Fibroblast of lung (primary cell): ENCODE data around the gene FBXO5. TPM values are rescaled to one million over a fixed set of nuclear protein-coding genes. Genes with fewer than 3 reads are reported as not detected.
A peak's percentile ranks its signal among the peaks of the same experiment; 100 is the strongest.
"Not testable (repeated sequence)": the region's sequence is repeated elsewhere in the genome, so short reads cannot be mapped to it uniquely, and the experiment has no call there.

Experiments
- DNase-seq, 2 donors: peaks; one replicate each; pipeline versions ENCODE4 v3.0.0 to v3.0.0-alpha.2; 2010; ENCODE audit warnings: low read depth in 2 of 2
- H2AFZ ChIP-seq: 2 replicates; pipeline ENCODE4 v1.5.1; 2012; ENCODE audit warnings: low read length, control low read depth, inconsistent platforms
- H3K27ac ChIP-seq: 2 replicates; pipeline ENCODE4 v1.5.1; 2011; ENCODE audit warnings: low read length, control low read depth; ENCODE audit not compliant: insufficient read depth
- H3K27me3 ChIP-seq: 2 replicates; pipeline ENCODE4 v1.5.1; 2011; ENCODE audit warnings: mild to moderate bottlenecking, low read length; ENCODE audit not compliant: control insufficient read depth, insufficient read depth
- H3K36me3 ChIP-seq: 2 replicates; pipeline ENCODE4 v1.5.1; 2011; ENCODE audit warnings: low read length; ENCODE audit not compliant: control insufficient read depth, insufficient read depth
- H3K4me1 ChIP-seq: 2 replicates; pipeline ENCODE4 v1.5.1; 2011; ENCODE audit warnings: low read length; ENCODE audit not compliant: control insufficient read depth, insufficient read depth; ENCODE audit errors: extremely low read depth
- H3K4me2 ChIP-seq: 2 replicates; pipeline ENCODE4 v1.5.1; 2011; ENCODE audit warnings: low read length, control low read depth; ENCODE audit not compliant: insufficient read depth; ENCODE audit errors: extremely low read depth
- H3K4me3 ChIP-seq, 4 experiments: fragments of 200-600 bp in 1 of 4; sonication (generic) in 1 of 4; replicated peaks in 1 of 4; 2 replicates each; pipeline ENCODE4 v1.5.1; 2011 to 2016; ENCODE audit warnings: low read length in 4 of 4, low read depth in 3 of 4, mild to moderate bottlenecking in 3 of 4, control low read depth in 2 of 4, inconsistent platforms in 1 of 4, mixed read lengths in 1 of 4; ENCODE audit not compliant: insufficient read depth in 1 of 4; ENCODE audit errors: control extremely low read depth in 1 of 4
- H3K79me2 ChIP-seq: 2 replicates; pipeline ENCODE4 v1.5.1; 2012; ENCODE audit warnings: mild to moderate bottlenecking, low read length, inconsistent platforms; ENCODE audit not compliant: control insufficient read depth, insufficient read depth
- H3K9ac ChIP-seq: 2 replicates; pipeline ENCODE4 v1.5.1; 2011; ENCODE audit warnings: mild to moderate bottlenecking, low read length, control low read depth; ENCODE audit not compliant: insufficient read depth
- H3K9me3 ChIP-seq: 2 replicates; pipeline ENCODE4 v1.5.1; 2012; ENCODE audit warnings: low read depth, low read length; ENCODE audit not compliant: control insufficient read depth, insufficient read depth
- H4K20me1 ChIP-seq: 2 replicates; pipeline ENCODE4 v1.5.1; 2011; ENCODE audit warnings: low read length; ENCODE audit not compliant: control insufficient read depth, insufficient read depth; ENCODE audit errors: extremely low read depth
- EZH2 ChIP-seq: IDR thresholded peaks from 2 replicates; pipeline ENCODE4 v1.5.1; 2012; ENCODE audit warnings: low read length, control low read depth, mild to moderate bottlenecking; ENCODE audit errors: missing control alignments
- polyA plus RNA-seq, 2 donors: library from polyadenylated mRNA; depleted of rRNA in 1 of 2; stranded (reverse) in 1 of 2; unstranded in 1 of 2; fragments of >200 nt; gene quantifications; 2 replicates each; pipeline ENCODE4 v1.2.1, GENCODE V29; 2011 to 2012; ENCODE audit warnings: missing spikeins in 1 of 2
- total RNA-seq: library from RNA; depleted of rRNA; stranded (reverse); fragments of >200 nt; gene quantifications from 2 replicates; pipeline ENCODE4 v1.2.1, GENCODE V29; 2014
- TF ChIP-seq, protein P1 (sequence below), 2 donors: IDR thresholded peaks in 1 of 2; conservative IDR thresholded peaks in 1 of 2; 1 replicate in 1 of 2; 2 replicates in 1 of 2; pipeline ENCODE4 v1.5.1; 2011 to 2012; ENCODE audit warnings: low read length in 2 of 2, control low read depth in 1 of 2, inconsistent platforms in 1 of 2, low read depth in 1 of 2, mild to moderate bottlenecking in 1 of 2

The FBXO5 gene
- total and polyA plus RNA-seq, 2 donors (not counting 1 experiment from before 2014, with no cell fraction given), result 8.4 to 11.7 TPM

DNA sequence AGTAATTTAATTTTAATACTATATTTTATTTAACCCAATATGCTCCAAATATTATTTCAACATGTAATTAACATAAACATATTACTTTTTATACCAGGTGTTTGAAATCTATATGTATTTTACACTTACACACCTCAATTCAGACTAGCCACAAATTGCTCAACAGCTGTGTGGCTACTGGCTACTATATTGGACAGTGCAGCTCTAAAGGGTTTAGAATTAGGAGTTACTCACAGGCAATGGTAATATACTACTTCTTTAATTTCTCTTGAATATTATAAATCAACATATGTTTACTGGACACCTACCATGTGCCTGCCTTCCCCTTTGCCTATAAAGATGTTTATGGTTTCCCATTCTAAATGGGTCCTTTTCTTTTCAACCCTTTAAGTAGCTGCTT is 17.4 kb upstream of the FBXO5 start:
- Histone ChIP-seq H2AFZ (no peak overlapping the region), H3K4me3 (peak overlapping the region in 3 of 4 experiments; percentile 10 to 66 (median 25)), H3K27ac (no peak overlapping the region), H3K9ac (no peak overlapping the region), H3K9me3 (no peaks in the 10 kb centered on the region), H3K27me3 (no peaks in the 10 kb centered on the region), H3K4me1 (peaks cover 2% of the 10 kb centered on the region), H4K20me1 (no peaks in the 10 kb centered on the region), H3K4me2 (peak overlapping the region; percentile 45), H3K79me2 (peaks cover 71% of the 10 kb centered on the region), H3K36me3 (no peaks in the 10 kb centered on the region)
- TF ChIP-seq, protein P1, sequence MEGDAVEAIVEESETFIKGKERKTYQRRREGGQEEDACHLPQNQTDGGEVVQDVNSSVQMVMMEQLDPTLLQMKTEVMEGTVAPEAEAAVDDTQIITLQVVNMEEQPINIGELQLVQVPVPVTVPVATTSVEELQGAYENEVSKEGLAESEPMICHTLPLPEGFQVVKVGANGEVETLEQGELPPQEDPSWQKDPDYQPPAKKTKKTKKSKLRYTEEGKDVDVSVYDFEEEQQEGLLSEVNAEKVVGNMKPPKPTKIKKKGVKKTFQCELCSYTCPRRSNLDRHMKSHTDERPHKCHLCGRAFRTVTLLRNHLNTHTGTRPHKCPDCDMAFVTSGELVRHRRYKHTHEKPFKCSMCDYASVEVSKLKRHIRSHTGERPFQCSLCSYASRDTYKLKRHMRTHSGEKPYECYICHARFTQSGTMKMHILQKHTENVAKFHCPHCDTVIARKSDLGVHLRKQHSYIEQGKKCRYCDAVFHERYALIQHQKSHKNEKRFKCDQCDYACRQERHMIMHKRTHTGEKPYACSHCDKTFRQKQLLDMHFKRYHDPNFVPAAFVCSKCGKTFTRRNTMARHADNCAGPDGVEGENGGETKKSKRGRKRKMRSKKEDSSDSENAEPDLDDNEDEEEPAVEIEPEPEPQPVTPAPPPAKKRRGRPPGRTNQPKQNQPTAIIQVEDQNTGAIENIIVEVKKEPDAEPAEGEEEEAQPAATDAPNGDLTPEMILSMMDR (conservative IDR thresholded peaks at IDR 0.05 in 1 of 2, IDR thresholded peaks at IDR 0.05 in 1 of 2; ENCODE audit: low read depth in 1 of 2, low read length in 2 of 2), result no peak
- no peak for TF ChIP-seq EZH2
- no peak for DNase-seq

DNA sequence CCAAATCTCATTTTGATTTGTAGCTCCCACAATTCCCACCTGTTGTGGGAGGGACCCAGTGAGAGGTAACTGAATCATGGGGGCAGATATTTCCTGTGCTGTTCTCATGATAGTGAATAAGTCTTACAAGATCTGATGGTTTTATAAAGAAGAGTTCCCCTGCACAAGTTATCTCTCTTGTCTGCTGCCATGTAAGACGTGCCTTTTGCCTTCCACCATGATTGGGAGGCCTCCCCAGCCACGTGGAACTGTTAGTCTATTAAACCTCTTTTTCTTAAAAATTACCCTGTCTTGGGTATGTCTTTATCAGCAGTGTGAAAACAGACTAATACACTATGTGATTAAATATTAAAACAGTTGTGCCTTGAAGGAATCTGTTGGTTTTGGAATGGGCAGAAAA is 16.7 kb upstream of the FBXO5 start:
- H3K9me3 ChIP-seq, H3K27me3 ChIP-seq, H3K4me1 ChIP-seq, DNase-seq, H4K20me1 ChIP-seq, H3K36me3 ChIP-seq, H3K27ac ChIP-seq, H2AFZ ChIP-seq, H3K9ac ChIP-seq: not testable (repeated sequence)
- Histone ChIP-seq H3K4me3 (peak overlapping the region in 1 of 4 experiments; percentile 66), H3K79me2 (peaks cover 75% of the 10 kb centered on the region), H3K4me2 (peak overlapping the region; percentile 51)

DNA sequence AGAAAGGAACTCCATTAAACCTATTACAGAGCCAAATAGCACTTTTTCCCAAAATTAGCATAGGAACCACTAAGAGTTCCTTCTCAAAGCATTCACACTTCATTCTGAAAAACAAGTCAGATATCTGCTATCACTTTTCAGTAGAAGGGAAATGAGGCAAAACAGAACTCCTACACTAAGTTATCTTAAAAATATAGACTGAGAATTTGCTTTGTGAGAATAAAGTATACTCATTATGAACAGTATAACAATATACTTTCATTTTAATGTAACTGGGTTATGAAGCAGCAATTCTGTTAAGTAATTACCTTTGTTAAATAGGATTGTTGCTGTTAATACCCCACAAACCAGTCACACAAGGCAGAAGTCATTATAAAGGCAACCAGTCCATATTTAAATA is 11.0 kb upstream of the FBXO5 start:
- Histone ChIP-seq H4K20me1 (no peaks in the 10 kb centered on the region), H3K27me3 (no peaks in the 10 kb centered on the region), H2AFZ (no peak overlapping the region), H3K4me2 (no peak overlapping the region), H3K27ac (no peak overlapping the region), H3K36me3 (peaks cover 5% of the 10 kb centered on the region), H3K9me3 (no peaks in the 10 kb centered on the region), H3K4me1 (no peaks in the 10 kb centered on the region), H3K4me3 (no peak overlapping the region), H3K79me2 (peaks cover 68% of the 10 kb centered on the region), H3K9ac (no peak overlapping the region)
- no peak for TF ChIP-seq EZH2
- TF ChIP-seq, protein P1 (conservative IDR thresholded peaks at IDR 0.05 in 1 of 2, IDR thresholded peaks at IDR 0.05 in 1 of 2; ENCODE audit: low read depth in 1 of 2, low read length in 2 of 2), result no peak
- no peak for DNase-seq
